KMS-11 (cell line): ENCODE measurements around the gene PKP2.

ENCODE experiments used
- H2AFZ ChIP-seq: fragments of 200-600 bp; sonication (generic); 2 replicates; pipeline ENCODE4 v1.6.1; 2016; ENCODE audit warnings: antibody characterized with exemption, mixed run types, low read depth
- H3K27ac ChIP-seq: fragments of 200-600 bp; sonication (generic); 2 replicates; pipeline ENCODE4 v1.6.1; 2016; ENCODE audit warnings: mild to moderate bottlenecking, mixed run types
- H3K27me3 ChIP-seq: fragments of 200-600 bp; sonication (generic); 2 replicates; pipeline ENCODE4 v1.6.1; 2017; ENCODE audit warnings: mild to moderate bottlenecking, low read depth, mixed run types, moderate library complexity; ENCODE audit not compliant: insufficient read depth
- H3K36me3 ChIP-seq: fragments of 200-600 bp; sonication (generic); 2 replicates; pipeline ENCODE4 v1.6.1; 2017; ENCODE audit warnings: mild to moderate bottlenecking, mixed run types; ENCODE audit not compliant: insufficient read depth
- H3K4me1 ChIP-seq: fragments of 200-600 bp; sonication (generic); 2 replicates; pipeline ENCODE4 v1.6.1; 2016; ENCODE audit warnings: mild to moderate bottlenecking, low read depth, mixed run types; ENCODE audit not compliant: poor library complexity, severe bottlenecking
- H3K4me2 ChIP-seq: fragments of 200-600 bp; sonication (generic); 2 replicates; pipeline ENCODE4 v1.7.0; 2016; ENCODE audit warnings: mild to moderate bottlenecking, mixed run types
- H3K4me3 ChIP-seq: fragments of 200-600 bp; sonication (generic); IDR thresholded peaks from 2 replicates; pipeline ENCODE4 v1.6.1; 2017; ENCODE audit warnings: low read depth, low read length, mixed read lengths; ENCODE audit not compliant: insufficient read depth
- H3K79me2 ChIP-seq: fragments of 200-600 bp; sonication (generic); 2 replicates; pipeline ENCODE4 v1.6.1; 2016; ENCODE audit warnings: low read depth, mixed run types; ENCODE audit not compliant: insufficient read depth
- H3K9ac ChIP-seq: fragments of 200-600 bp; sonication (generic); 2 replicates; pipeline ENCODE4 v1.6.1; 2016; ENCODE audit warnings: mild to moderate bottlenecking, mixed run types
- H4K20me1 ChIP-seq: fragments of 200-600 bp; sonication (generic); 2 replicates; pipeline ENCODE4 v1.6.1; 2016; ENCODE audit warnings: mild to moderate bottlenecking, mixed run types; ENCODE audit not compliant: insufficient read depth
- TF ChIP-seq, protein P1 (sequence below): fragments of 200-600 bp; sonication (generic); conservative IDR thresholded peaks from 2 replicates; pipeline ENCODE4 v1.6.1; 2017; ENCODE audit warnings: low read depth, mild to moderate bottlenecking, antibody characterized with exemption, low read length, moderate library complexity, mixed read lengths

PKP2 gene

DNA sequence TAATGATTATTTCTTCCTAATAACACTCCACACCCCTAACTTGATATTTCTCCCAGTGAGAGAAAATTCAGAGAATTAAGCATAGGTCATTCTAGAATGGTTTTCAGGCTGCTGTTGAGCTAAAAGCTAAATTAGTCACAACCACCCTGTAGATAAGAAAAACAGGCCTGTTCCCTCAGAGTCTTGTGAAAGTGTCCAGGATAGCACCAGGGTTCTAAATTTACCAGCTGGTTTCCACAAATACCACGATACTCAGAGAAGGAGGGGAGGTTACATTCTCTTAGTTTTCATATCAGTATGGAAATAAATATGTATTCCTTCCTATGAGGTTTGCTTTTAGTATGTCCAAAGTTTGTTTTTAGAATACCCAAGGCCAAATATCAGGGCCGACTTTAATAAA, 74.9 kb downstream of the PKP2 start:
- no peak overlapping the region for H3K27ac ChIP-seq
- H3K4me3 ChIP-seq: no peak overlapping the region
- H3K4me2 ChIP-seq: no peak overlapping the region
- peaks cover 4% of the 10 kb centered on the region; the same call in 1 of the 2 replicates for H3K36me3 ChIP-seq
- no peaks in the 10 kb centered on the region for H3K4me1 ChIP-seq
- TF ChIP-seq, protein P1, sequence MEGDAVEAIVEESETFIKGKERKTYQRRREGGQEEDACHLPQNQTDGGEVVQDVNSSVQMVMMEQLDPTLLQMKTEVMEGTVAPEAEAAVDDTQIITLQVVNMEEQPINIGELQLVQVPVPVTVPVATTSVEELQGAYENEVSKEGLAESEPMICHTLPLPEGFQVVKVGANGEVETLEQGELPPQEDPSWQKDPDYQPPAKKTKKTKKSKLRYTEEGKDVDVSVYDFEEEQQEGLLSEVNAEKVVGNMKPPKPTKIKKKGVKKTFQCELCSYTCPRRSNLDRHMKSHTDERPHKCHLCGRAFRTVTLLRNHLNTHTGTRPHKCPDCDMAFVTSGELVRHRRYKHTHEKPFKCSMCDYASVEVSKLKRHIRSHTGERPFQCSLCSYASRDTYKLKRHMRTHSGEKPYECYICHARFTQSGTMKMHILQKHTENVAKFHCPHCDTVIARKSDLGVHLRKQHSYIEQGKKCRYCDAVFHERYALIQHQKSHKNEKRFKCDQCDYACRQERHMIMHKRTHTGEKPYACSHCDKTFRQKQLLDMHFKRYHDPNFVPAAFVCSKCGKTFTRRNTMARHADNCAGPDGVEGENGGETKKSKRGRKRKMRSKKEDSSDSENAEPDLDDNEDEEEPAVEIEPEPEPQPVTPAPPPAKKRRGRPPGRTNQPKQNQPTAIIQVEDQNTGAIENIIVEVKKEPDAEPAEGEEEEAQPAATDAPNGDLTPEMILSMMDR: no peak
- no peak overlapping the region for H3K9ac ChIP-seq
- no peaks in the 10 kb centered on the region for H4K20me1 ChIP-seq
- no peaks in the 10 kb centered on the region for H3K27me3 ChIP-seq
- H2AFZ ChIP-seq: no peak overlapping the region
- no peaks in the 10 kb centered on the region for H3K79me2 ChIP-seq

DNA sequence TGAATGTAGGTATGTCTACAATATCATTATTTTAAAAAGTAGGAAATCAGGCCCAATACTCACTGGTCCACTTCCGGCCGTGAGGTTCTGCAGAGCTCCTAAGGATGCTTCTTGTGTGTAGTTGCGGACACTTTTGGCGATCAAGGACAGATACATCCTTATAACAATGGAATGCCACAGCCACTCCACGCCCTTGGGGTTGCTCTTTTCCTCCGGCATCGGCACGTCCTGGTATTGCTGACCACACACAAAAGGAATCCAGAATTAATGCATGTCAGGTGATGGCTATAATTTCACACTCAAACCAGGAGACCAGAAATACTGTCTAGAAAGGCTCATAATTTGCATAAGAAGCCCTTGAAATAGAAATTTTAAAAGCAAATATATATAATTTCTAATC, 75.3 kb downstream of the PKP2 start:
- H3K4me2 ChIP-seq: no peak overlapping the region
- H3K4me3 ChIP-seq: no peak overlapping the region
- TF ChIP-seq, protein P1: no peak
- no peak overlapping the region for H3K9ac ChIP-seq
- H3K27me3 ChIP-seq: no peaks in the 10 kb centered on the region
- no peaks in the 10 kb centered on the region for H3K4me1 ChIP-seq
- no peaks in the 10 kb centered on the region for H4K20me1 ChIP-seq
- H3K79me2 ChIP-seq: no peaks in the 10 kb centered on the region
- H3K27ac ChIP-seq: no peak overlapping the region
- H2AFZ ChIP-seq: no peak overlapping the region
- peaks cover 4% of the 10 kb centered on the region; the same call in 1 of the 2 replicates for H3K36me3 ChIP-seq

DNA sequence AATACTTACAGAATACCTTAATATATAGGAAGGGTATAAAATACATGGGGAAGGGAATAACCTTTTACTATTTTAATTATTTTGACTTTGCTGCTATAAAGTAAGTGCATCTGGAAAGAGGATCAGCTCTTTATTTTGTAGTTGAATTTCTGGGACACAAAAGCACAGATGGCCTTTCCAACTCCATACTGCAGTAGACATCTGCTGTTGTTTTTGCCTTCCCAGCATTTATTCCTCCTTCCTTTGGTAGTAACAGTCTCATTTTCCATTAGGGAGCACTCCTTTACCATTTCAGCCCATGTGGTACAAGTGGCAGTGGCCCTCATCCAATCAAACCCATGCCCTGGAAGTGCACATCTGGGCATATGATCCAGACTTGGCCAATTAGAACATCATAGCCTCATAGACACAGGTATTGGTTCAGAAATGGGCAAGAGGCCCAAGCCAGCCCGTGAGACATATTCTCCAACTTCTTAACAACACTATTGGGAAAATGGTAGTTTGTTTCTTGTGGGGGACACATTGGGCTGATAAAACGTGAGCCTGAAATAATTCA, 76.1 kb downstream of the PKP2 start:
- Histone ChIP-seq H3K27ac (no peak overlapping the region), H2AFZ (no peak overlapping the region), H3K4me3 (no peak overlapping the region), H4K20me1 (no peaks in the 10 kb centered on the region), H3K4me2 (no peak overlapping the region), H3K79me2 (no peaks in the 10 kb centered on the region), H3K9ac (no peak overlapping the region), H3K27me3 (no peaks in the 10 kb centered on the region), H3K4me1 (no peaks in the 10 kb centered on the region), H3K36me3 (peaks cover 4% of the 10 kb centered on the region; the same call in 1 of the 2 replicates)
- TF ChIP-seq, protein P1: no peak

DNA sequence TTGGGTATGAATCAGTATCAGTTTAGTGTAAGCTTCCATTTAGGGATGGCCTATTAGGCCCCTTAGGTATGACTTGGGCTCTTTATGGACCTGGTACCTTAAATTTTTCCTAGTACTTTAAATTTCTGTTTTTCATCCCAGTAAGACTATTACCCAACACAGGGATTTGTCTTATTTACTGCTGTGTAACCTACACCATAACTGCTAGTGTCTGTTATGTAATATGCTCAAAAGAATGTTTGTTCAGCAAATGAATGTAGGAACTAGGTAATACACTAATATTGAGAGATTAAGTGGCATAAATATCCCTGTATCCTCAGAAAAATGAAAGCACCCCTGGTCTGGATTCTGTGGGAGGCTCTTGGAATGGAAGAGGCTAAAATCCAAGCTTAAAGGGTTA, 77.2 kb downstream of the PKP2 start:
- Histone ChIP-seq H3K4me3 (no peak overlapping the region), H3K4me2 (no peak overlapping the region), H3K79me2 (no peaks in the 10 kb centered on the region), H2AFZ (no peak overlapping the region), H3K36me3 (peaks cover 4% of the 10 kb centered on the region; the same call in 1 of the 2 replicates), H4K20me1 (no peaks in the 10 kb centered on the region), H3K27me3 (no peaks in the 10 kb centered on the region), H3K9ac (no peak overlapping the region), H3K4me1 (no peaks in the 10 kb centered on the region), H3K27ac (no peak overlapping the region)
- TF ChIP-seq, protein P1: no peak
